ENCODE results near the gene IVNS1ABP.

IVNS1ABP gene

DNA sequence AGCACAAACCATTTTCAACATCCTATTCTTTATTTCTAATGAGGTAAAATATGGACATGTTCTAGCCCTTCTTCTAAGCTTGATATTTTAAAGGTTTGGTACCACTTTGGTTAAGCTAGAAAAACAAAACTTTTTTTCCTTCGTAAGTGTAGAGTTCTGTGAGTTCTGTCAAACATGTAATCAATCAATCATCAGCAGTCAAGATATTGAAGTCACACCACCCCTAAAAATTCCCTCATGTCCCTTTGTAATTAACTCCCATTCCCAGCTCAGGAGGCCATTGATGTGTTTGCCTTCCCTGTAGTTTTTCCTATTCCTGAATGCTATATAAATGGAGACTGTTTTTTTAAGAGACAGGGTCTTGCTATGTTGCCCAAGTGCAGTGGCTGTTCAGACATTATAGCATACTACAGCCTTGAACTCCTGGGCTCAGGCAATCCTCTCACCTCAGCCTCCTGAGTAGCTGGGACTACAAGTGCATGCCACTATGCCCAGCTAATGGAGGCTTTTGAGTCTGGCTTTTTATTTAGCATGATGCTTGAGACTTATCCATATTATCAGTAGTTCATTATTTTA, 23.0 kb downstream of the IVNS1ABP start:
- no peak for DNase-seq (ENCODE audit: low spot score)

DNA sequence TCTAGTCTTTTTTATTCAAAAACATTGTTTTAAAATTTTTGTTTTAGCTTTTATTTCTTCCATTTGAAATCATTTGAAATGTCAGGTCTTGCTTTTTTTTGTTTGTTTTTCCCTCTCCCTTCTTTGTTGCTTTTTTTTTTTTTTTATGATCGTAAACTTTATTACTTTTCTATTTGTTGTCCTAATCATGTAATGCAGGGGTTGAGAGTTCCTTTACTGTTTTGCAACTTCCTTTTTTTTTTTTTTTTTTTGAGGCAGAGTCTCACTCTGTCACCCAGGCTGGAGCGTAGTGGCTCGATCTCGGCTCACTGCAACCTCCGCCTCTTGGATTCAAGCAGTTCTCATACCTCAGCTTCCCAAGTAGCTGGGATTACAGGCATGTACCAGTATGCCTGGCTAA, 24.8 kb downstream of the IVNS1ABP start:
- no peak for DNase-seq (ENCODE audit: low spot score)

DNA sequence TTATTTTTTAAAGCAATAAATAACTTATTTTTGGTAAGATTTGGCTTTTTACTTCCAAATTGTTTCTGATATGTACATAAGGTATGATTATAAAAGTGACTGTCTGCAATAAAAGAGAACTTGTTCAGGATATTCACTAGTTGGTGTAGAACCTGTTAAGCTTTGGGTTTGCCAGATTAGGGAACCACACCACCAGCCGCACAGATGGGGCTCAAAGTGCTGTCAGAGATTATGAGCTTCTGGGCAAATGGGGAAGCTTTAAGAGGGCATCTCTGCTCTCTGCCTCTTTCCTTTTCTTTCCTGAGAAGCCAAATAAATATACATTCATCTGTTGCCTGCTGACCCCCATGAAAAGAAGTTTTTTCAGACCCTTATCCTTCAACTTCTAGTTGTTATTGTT, 25.4 kb downstream of the IVNS1ABP start:
- no peak for DNase-seq (ENCODE audit: low spot score)

DNA sequence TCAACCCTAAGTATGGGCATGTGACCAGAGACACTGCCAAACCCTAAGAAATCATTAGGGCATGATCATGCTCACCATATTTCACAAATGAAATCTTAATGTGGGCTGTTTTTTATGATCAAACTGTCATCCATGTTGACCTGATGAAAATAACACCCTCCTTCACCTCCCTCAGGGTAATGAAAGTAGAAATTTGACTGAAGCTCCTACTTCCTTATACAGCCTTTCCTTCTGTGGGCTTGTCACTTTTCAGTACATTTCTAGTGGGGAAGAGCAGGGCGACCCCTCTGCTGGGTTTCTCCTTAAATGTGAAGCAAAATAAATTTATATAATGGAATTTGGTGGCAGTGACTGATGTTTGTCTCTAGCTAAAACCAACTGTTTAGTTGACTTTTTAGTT, 25.9 kb downstream of the IVNS1ABP start:
- DNase-seq (ENCODE audit: low spot score), result no peak

- no peak for DNase-seq (ENCODE audit: low spot score)
These were observed 27.2 kb downstream of the IVNS1ABP start for GRCh38 chr1:185289880-185290279.

GRCh38 chr1:185288435-185288834, 28.6 kb downstream of the IVNS1ABP start:
- no peak for DNase-seq (ENCODE audit: low spot score)

DNA sequence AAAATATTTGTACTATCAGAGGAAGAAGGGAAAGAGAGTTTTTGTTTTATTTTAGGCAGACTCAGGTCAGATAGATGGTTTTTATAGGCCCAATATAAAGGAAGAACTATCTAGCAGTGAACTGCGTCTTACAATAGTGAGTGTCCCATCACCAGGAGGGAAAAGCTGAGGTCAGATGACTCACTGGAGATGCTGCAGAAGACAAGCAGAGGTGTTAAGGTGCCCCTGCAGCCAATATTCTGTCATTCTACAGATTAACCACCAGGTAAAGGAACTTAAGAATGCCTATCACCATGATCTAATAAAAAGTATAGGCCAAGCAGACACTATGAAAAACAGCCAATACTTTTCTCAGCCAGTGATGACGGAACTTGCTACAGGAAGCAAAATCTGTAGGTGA, 29.6 kb downstream of the IVNS1ABP start:
- DNase-seq (ENCODE audit: low spot score), result no peak

DNA sequence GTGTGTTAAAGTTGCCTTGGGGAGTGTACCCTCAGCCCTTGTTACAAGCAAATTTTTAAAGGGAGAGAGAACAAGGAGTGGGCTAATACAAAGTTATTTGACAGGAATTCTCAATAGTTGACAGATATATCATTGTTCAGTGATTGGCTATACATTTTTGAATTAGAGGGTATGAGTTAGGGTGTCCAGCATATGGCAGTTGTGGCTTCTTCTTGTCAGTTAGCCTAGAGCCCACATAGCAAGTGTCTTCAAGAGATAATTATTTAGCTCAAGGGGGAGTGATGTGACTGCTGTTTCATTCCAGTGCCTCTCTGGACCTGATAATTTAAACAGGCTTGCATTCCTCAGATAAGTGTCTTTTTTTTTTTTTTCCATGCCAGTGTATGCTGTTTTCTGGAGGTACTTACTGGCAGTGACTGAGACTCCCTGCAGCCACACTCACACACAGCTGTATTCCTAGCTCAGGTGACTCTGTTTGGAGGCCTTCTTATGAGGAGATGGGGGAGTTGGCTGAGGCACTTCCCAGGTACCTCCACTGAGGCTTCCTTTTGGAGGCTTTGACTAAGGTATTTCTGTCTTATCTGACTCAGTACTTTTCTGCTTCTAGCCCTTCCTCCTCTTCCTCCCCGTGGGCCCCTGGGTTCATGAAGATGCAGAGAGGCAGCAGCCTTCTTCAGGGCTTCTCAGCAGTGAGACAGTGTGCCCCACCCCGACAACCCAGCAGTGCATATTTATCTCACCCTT, 32.3 kb downstream of the IVNS1ABP start:
- DNase-seq (ENCODE audit: low spot score), result no peak

- DNase-seq (ENCODE audit: low spot score), result no peak
These were observed 32.9 kb downstream of the IVNS1ABP start for GRCh38 chr1:185284116-185284515.

DNA sequence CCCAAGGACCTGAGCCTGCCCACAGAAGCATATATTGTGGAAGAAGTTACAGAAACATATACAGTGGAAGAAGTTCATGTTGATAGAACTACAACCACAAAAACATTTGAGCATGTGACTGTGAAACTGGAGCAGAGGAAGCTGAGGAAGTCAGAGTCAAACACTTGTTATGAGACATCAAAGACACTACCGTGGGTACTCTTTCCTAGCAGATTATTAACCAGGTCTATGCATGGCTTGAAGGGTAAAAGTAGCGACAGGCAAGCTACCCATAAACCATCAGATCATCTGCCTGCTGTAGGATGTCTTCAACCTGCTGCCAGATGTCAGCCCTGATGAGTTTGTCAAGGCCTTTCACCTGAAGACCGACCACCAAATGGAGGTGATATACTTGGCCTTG, 35.8 kb downstream of the IVNS1ABP start:
- DNase-seq (ENCODE audit: low spot score), result no peak

DNA sequence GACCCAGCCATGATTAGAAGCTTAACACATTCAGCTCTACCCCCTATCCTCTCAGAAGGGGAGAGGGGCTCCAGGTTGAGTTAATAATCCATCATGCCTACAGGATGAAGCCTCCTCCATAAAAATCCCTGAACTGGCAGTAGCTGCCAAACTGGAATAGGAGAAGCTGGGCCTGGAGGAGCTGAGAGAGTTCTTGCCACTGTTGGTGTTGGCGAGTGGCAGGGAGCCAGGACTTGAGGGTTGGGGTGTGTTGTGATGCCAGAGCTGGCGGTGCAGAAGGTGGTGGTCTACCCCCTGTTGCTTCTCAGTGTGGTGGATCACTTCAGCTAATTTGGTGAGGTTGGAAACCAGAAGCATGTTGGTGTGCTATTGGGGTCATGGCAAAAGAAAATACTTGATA, 36.5 kb downstream of the IVNS1ABP start:
- DNase-seq (ENCODE audit: low spot score), result no peak

GRCh38 chr1:185279571-185279970, 37.5 kb downstream of the IVNS1ABP start:
- DNase-seq (ENCODE audit: low spot score), result no peak

DNA sequence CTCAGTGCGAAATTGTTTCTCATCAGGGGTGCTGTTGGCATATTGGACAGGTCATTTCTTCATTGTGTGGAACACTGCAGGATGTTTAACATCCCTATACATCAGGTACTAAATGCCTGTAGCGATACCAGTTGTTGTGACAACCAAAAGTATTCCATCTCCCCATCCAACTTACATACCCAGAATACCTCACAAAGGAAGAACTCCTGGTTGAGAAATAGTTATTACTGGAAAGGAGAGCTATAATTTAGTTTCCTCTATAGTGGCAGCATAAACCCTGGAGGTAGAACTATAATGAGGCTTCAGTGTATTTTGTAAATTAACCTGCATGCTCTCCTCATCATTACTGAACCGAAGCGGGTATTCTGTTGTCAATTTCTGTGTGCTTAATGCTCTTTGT, 45.1 kb downstream of the IVNS1ABP start:
- DNase-seq (ENCODE audit: low spot score), result no peak

- DNase-seq (ENCODE audit: low spot score), result no peak
These were observed 48.7 kb downstream of the IVNS1ABP start for GRCh38 chr1:185268352-185268751.

GRCh38 chr1:185267701-185268100, 49.3 kb downstream of the IVNS1ABP start:
- DNase-seq (ENCODE audit: low spot score), result no peak

DNA sequence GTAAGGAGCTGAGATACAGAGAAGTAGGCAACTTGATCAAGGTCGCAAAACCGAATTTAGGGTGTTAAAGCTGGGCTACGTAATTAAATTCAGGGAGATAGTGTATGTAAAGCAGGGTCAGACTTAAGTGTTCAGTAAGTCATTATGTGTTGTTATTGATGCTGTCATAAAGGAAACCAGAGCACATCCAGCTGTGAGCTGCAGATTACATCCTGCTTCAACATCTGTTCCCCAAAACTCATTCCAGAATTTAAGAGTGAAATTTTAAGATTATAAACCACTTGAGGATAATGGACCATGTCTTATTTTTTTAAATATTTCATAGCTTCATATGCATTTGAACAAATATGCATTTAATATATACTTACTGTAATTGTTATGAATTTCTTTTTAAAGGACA, 49.7 kb downstream of the IVNS1ABP start:
- DNase-seq (ENCODE audit: low spot score), result no peak

DNA sequence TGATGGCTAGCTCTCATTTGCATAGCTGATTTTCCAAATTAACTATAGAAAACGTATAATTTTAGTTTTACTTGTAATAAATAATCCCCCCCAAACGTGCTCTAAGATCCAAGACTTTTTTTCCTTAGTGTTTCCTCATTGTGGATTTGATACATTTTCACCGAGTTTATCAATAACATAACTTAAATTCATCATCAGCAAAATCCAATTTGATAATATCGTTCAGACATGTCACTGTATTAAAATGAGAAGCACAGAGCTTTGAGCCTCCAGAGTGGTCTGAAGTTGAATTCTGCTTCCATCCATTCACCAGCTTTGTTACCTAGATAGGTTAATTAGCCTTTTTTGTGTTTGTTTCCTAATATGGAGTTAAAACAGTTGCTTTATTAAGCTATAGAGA, 51.7 kb downstream of the IVNS1ABP start:
- no peak for DNase-seq (ENCODE audit: low spot score)

GRCh38 chr1:185263780-185264179, 53.3 kb downstream of the IVNS1ABP start:
- no peak for DNase-seq (ENCODE audit: low spot score)

DNA sequence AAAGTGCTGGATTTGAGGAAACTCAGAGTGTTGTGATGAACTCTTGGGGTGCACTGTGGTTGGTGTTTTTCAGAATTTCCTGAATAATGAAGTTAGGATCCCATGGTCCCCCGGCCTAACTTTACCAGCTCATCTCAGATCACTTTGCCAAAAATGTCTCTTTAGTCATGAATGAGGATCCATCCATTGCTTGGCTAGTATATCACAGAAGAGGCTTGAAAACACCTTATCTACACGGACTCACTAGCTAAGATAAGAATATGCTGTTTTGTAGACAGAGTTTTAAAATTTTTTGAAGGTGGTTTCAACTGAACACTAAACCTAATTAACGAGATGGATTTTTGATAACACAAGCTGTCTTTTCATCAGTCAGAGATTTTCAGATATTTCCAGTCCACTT, 53.8 kb downstream of the IVNS1ABP start:
- DNase-seq (ENCODE audit: low spot score), result no peak

DNA sequence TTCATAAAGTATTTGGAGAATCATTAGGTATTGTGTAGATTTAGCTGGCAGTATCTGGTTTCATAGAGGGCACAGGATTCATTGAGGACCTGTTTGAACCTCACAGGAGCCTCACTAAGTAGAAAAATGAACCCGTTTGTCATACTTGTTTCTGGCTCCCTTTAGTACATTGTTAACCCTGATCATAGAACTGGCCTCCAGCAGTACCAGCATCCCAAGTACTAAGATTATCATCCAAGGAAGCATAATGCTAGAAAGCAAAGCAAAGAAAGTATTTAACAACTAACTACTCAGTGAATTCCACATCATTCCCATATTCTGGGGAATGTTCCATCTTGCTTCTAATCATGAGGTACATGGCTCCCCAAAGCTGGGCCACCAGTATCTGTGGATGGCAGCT, 54.9 kb downstream of the IVNS1ABP start:
- DNase-seq (ENCODE audit: low spot score), result no peak

- no peak for DNase-seq (ENCODE audit: low spot score)
These were observed 56.4 kb downstream of the IVNS1ABP start for GRCh38 chr1:185260611-185261010.

GRCh38 chr1:185258676-185259075, 58.4 kb downstream of the IVNS1ABP start:
- no peak for DNase-seq (ENCODE audit: low spot score)

DNA sequence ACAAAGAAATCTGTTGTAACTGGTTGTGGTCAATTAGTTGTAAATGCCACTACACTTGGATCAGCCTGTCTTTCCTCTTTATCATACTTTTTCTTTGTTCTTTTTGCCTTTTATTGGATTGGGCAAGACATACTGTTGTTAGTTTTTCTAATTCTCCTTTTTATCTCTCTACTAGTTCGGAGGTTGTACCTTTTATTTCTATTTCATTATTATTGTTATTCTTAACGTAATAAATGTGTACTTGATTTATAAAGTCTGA, 59.2 kb downstream of the IVNS1ABP start:
- DNase-seq (ENCODE audit: low spot score), result no peak

Measured in globus pallidus (tissue), 1 donor.